NCI-H146 (cell line): ENCODE measurements around the gene VEGFD.
"Not testable (repeated sequence)": the region's sequence is repeated elsewhere in the genome, so short reads cannot be mapped to it uniquely, and the experiment has no call there.

ENCODE experiments used
- DNase-seq: peaks from one replicate; lab custom pipeline; 2025; lab: John Stamatoyannopoulos, UW

The VEGFD gene

GRCh38 chrX:15358533-15358932, 25.7 kb downstream of the VEGFD start:
- DNase-seq = no peak

- no peak for DNase-seq
Observed at GRCh38 chrX:15356444-15356843, 27.8 kb downstream of the VEGFD start.

- no peak for DNase-seq
Observed at GRCh38 chrX:15350329-15350996, 33.8 kb downstream of the VEGFD start.

- DNase-seq = peak; percentile 64
Observed at GRCh38 chrX:15349046-15349445, 35.2 kb downstream of the VEGFD start.

GRCh38 chrX:15345976-15346375, 38.2 kb downstream of the VEGFD start:
- no peak for DNase-seq

GRCh38 chrX:15344106-15344505, 40.1 kb downstream of the VEGFD start:
- DNase-seq = peak; percentile 42

GRCh38 chrX:15343075-15343476, 41.1 kb downstream of the VEGFD start:
- DNase-seq = no peak

GRCh38 chrX:15340867-15341266, 43.3 kb downstream of the VEGFD start:
- no peak for DNase-seq

- DNase-seq = peak; percentile 17
Observed at GRCh38 chrX:15336023-15336413, 48.2 kb downstream of the VEGFD start.

- peak; percentile 96 for DNase-seq
Observed at GRCh38 chrX:15335135-15336022, 48.8 kb downstream of the VEGFD start, which contains the start of gene PIGA. Gene PIGA (minus strand): TSS chrX:15335523. CDS start chrX:15331930, 3,593 bp downstream.

GRCh38 chrX:15334561-15334960, 49.7 kb downstream of the VEGFD start:
- DNase-seq = no peak

GRCh38 chrX:15328821-15329220, 55.4 kb downstream of the VEGFD start:
- DNase-seq = no peak

GRCh38 chrX:15328131-15328530, 56.1 kb downstream of the VEGFD start:
- DNase-seq = no peak

GRCh38 chrX:15322472-15322871, 61.7 kb downstream of the VEGFD start:
- no peak for DNase-seq

GRCh38 chrX:15322072-15322471, 62.1 kb downstream of the VEGFD start:
- DNase-seq = no peak

- DNase-seq = no peak
Observed at GRCh38 chrX:15321447-15321846, 62.8 kb downstream of the VEGFD start.

GRCh38 chrX:15320297-15320696, 63.9 kb downstream of the VEGFD start:
- DNase-seq = no peak

GRCh38 chrX:15319075-15319474, 65.1 kb downstream of the VEGFD start:
- DNase-seq = no peak

GRCh38 chrX:15315509-15315908, 68.7 kb downstream of the VEGFD start, which contains the start of gene ASB11:
Gene ASB11 (minus strand): TSS chrX:15315640. CDS start chrX:15315605, 35 bp downstream.
- DNase-seq = no peak

- no peak for DNase-seq
Observed at GRCh38 chrX:15314472-15314871, 69.7 kb downstream of the VEGFD start.

- DNase-seq = no peak
Observed at GRCh38 chrX:15311119-15311518, 73.1 kb downstream of the VEGFD start.

- DNase-seq = peak; percentile 35
Observed at GRCh38 chrX:15310117-15310516, 74.1 kb downstream of the VEGFD start.

- not testable (repeated sequence) for DNase-seq
Observed at GRCh38 chrX:15305899-15306298, 78.3 kb downstream of the VEGFD start.
